ENCODE data around the gene GNAZ.

The GNAZ gene

GRCh38 chr22:23062616-23063538, 7.4 kb upstream of the GNAZ start:
- TF ChIP-seq MAX (IDR thresholded peaks at IDR 0.05; ENCODE audit: low read depth, low read length) (no peak), CTCF (IDR thresholded peaks at IDR 0.05; ENCODE audit: low read depth, low read length) (no peak), POLR2A (IDR thresholded peaks at IDR 0.05; ENCODE audit: extremely low read depth, insufficient read length) (no peak), MYC (IDR thresholded peaks at IDR 0.05; ENCODE audit: low read depth, low read length) (no peak)
- H3K4me3 ChIP-seq (ENCODE audit: low read depth, low read length) = no peak overlapping the region
- DNase-seq (ENCODE audit: low read depth) = no peak

DNA sequence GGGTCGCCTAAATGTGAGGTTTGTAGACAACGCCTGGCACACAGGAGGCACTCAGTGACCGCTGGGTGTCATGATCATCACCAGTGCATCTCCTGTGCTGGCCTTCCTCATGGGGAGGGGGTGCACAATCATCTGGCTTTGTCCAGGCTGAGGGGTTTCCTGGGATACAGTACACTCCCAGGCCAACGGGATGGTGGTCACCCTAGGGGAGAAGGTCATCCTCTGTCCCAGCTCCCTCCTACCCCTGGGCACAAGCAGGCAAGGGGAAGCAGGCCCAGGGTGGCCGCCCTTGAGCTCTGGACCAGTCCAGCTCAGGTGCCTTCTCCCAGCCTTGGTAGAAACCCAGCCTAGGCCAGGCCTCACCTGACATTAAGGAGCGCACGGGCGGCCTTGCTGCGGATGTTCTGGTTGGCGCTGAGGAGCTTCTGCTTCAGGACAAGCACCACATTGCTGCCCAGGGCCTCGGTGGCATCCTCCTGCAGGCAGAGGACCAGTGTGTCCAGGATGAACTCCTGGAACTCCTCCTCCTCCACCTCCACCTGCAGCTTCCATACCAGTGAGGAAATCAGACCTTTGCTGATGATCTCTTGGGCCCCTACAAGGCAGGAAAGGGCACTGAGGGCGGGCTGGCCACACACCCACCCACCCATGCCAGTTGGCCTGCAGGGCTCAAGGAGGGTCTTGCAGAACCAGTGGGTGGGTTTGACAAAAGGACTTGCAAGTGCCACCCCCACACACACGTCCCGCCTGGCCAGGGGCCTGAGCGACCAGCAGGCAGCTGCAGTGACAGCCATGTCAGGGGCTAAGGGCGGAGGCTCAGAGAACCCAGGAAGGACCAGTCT, 6.6 kb upstream of the GNAZ start:
- no peak for DNase-seq (ENCODE audit: low read depth)
- H3K4me3 ChIP-seq (ENCODE audit: low read depth, low read length) = no peak overlapping the region
- TF ChIP-seq MAX (IDR thresholded peaks at IDR 0.05; ENCODE audit: low read depth, low read length) = no peak
- TF ChIP-seq CTCF (IDR thresholded peaks at IDR 0.05; ENCODE audit: low read depth, low read length) = no peak
- no peak for TF ChIP-seq MYC (IDR thresholded peaks at IDR 0.05; ENCODE audit: low read depth, low read length)
- TF ChIP-seq POLR2A (IDR thresholded peaks at IDR 0.05; ENCODE audit: extremely low read depth, insufficient read length) = no peak

GRCh38 chr22:23064381-23065068, 5.8 kb upstream of the GNAZ start:
- H3K4me3 ChIP-seq (ENCODE audit: low read depth, low read length) = no peak overlapping the region
- TF ChIP-seq CTCF (IDR thresholded peaks at IDR 0.05; ENCODE audit: low read depth, low read length) (no peak), MAX (IDR thresholded peaks at IDR 0.05; ENCODE audit: low read depth, low read length) (no peak), MYC (IDR thresholded peaks at IDR 0.05; ENCODE audit: low read depth, low read length) (no peak), POLR2A (IDR thresholded peaks at IDR 0.05; ENCODE audit: extremely low read depth, insufficient read length) (no peak)
- no peak for DNase-seq (ENCODE audit: low read depth)

DNA sequence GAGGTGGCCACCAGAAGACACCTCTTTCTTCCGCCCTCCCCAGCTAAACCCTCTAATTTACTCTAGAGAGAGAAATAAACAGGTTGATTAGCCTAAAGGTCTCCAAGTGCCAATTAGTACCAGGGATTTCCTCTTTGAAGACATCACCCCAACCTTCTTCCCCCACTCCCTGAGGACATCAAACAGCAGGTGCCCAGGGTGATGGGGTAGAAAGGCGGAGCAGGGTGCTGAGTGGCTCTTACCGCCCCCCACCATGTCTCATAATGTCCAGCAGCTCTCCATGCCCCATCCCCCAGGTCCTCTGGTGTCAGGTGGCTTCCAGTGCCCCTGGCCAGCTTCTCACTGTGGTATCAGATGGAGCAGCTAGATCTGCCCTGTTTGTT, 5.3 kb upstream of the GNAZ start:
- H3K4me3 ChIP-seq (ENCODE audit: low read depth, low read length) = no peak overlapping the region
- TF ChIP-seq MYC (IDR thresholded peaks at IDR 0.05; ENCODE audit: low read depth, low read length) (no peak), MAX (IDR thresholded peaks at IDR 0.05; ENCODE audit: low read depth, low read length) (no peak), CTCF (IDR thresholded peaks at IDR 0.05; ENCODE audit: low read depth, low read length) (no peak), POLR2A (IDR thresholded peaks at IDR 0.05; ENCODE audit: extremely low read depth, insufficient read length) (no peak)
- DNase-seq (ENCODE audit: low read depth) = no peak

- no peak for TF ChIP-seq MAX (IDR thresholded peaks at IDR 0.05; ENCODE audit: low read depth, low read length)
- TF ChIP-seq MYC (IDR thresholded peaks at IDR 0.05; ENCODE audit: low read depth, low read length) = no peak
- TF ChIP-seq POLR2A (IDR thresholded peaks at IDR 0.05; ENCODE audit: extremely low read depth, insufficient read length) = no peak
- no peak for TF ChIP-seq CTCF (IDR thresholded peaks at IDR 0.05; ENCODE audit: low read depth, low read length)
- H3K4me3 ChIP-seq (ENCODE audit: low read depth, low read length) = no peak overlapping the region
- DNase-seq (ENCODE audit: low read depth) = no peak
These were observed 4.7 kb upstream of the GNAZ start for GRCh38 chr22:23065495-23066122.

All from NB4 (cell line).